HG03565 (cell line): ENCODE measurements around the gene CRELD1.

ENCODE experiments used
- ATAC-seq: cut with Tn5 transposase; IDR thresholded peaks from one replicate; pipeline ENCODE4 v1.9.1; 2021; ENCODE audit warnings: mild to moderate bottlenecking, moderate library complexity; ENCODE audit not compliant: unreplicated experiment

The CRELD1 gene

GRCh38 chr3:9951962-9952805 is 18.6 kb downstream of the CRELD1 start, which contains the start of gene PRRT3:
Gene PRRT3, minus strand, starts transcription at chr3:9952408. Its CDS starts 2,293 bp downstream, at chr3:9950115.
- peak; percentile 62 for ATAC-seq

- ATAC-seq: no peak
Observed at GRCh38 chr3:9955067-9955502, 21.5 kb downstream of the CRELD1 start.

- no peak for ATAC-seq
Observed at GRCh38 chr3:9955611-9956352, 22.1 kb downstream of the CRELD1 start.

GRCh38 chr3:9957214-9957613 is 23.6 kb downstream of the CRELD1 start:
- ATAC-seq: no peak

- ATAC-seq: no peak
Observed at GRCh38 chr3:9965200-9965875, 31.7 kb downstream of the CRELD1 start.

- no peak for ATAC-seq
Observed at GRCh38 chr3:9966841-9967240, 33.2 kb downstream of the CRELD1 start.

- ATAC-seq: no peak
Observed at GRCh38 chr3:9969632-9970019, 36.0 kb downstream of the CRELD1 start.

- ATAC-seq: no peak
Observed at GRCh38 chr3:9970020-9970652, 36.5 kb downstream of the CRELD1 start.

GRCh38 chr3:9976721-9977709 is 43.4 kb downstream of the CRELD1 start:
- no peak for ATAC-seq

GRCh38 chr3:9978710-9979305 is 45.2 kb downstream of the CRELD1 start:
- ATAC-seq: no peak

GRCh38 chr3:9980251-9980650 is 46.6 kb downstream of the CRELD1 start:
- ATAC-seq: no peak

GRCh38 chr3:9986230-9986725 is 52.6 kb downstream of the CRELD1 start:
- ATAC-seq: peak; percentile 20

- no peak for ATAC-seq
Observed at GRCh38 chr3:9994086-9994844, 60.6 kb downstream of the CRELD1 start.
